AML-193 (cell line): Measurements from ENCODE around the gene PGA5.
"Not testable (repeated sequence)": the region's sequence is repeated elsewhere in the genome, so short reads cannot be mapped to it uniquely, and the experiment has no call there.

Experiments
- DNase-seq, 2 experiments: peaks; one replicate each; lab custom pipeline; 2025; lab: John Stamatoyannopoulos, UW

The PGA5 gene

GRCh38 chr11:61240875-61241274 lies at the start of gene PGA5:
Gene PGA5 (plus strand): TSS chr11:61241175. CDS start chr11:61241227, 52 bp downstream.
- not testable (repeated sequence) for DNase-seq

GRCh38 chr11:61193596-61193995 lies 47.4 kb upstream of the PGA5 start:
- DNase-seq: no peak

GRCh38 chr11:61194169-61194671 lies 46.8 kb upstream of the PGA5 start:
- no peak for DNase-seq

GRCh38 chr11:61194981-61195695 lies 45.8 kb upstream of the PGA5 start:
- no peak for DNase-seq

GRCh38 chr11:61195719-61196118 lies 45.3 kb upstream of the PGA5 start:
- no peak for DNase-seq

- DNase-seq: no peak
Measured at GRCh38 chr11:61198361-61198760, 42.6 kb upstream of the PGA5 start.

- no peak for DNase-seq
Measured at GRCh38 chr11:61198948-61199523, 41.9 kb upstream of the PGA5 start.

- no peak for DNase-seq
Measured at GRCh38 chr11:61201476-61201875, 39.5 kb upstream of the PGA5 start.

GRCh38 chr11:61202950-61203746 lies 37.8 kb upstream of the PGA5 start, which contains the start of gene PGA3:
Gene PGA3 (plus strand): TSS chr11:61203515. CDS start chr11:61203565, 50 bp downstream.
- not testable (repeated sequence) for DNase-seq

- not testable (repeated sequence) for DNase-seq
Measured at GRCh38 chr11:61203873-61204272, 37.1 kb upstream of the PGA5 start.

GRCh38 chr11:61204502-61205059 lies 36.4 kb upstream of the PGA5 start:
- DNase-seq: not testable (repeated sequence)

GRCh38 chr11:61207636-61208310 lies 33.2 kb upstream of the PGA5 start:
- not testable (repeated sequence) for DNase-seq

- DNase-seq: not testable (repeated sequence)
Measured at GRCh38 chr11:61210629-61211028, 30.3 kb upstream of the PGA5 start.

GRCh38 chr11:61211327-61211952 lies 29.5 kb upstream of the PGA5 start:
- DNase-seq: not testable (repeated sequence)

- not testable (repeated sequence) for DNase-seq
Measured at GRCh38 chr11:61212202-61212601, 28.8 kb upstream of the PGA5 start.

GRCh38 chr11:61213711-61214324 lies 27.2 kb upstream of the PGA5 start:
- DNase-seq: not testable (repeated sequence)

GRCh38 chr11:61218306-61218705 lies 22.7 kb upstream of the PGA5 start:
- DNase-seq: not testable (repeated sequence)

- DNase-seq: not testable (repeated sequence)
Measured at GRCh38 chr11:61219016-61219415, 22.0 kb upstream of the PGA5 start.

GRCh38 chr11:61222047-61222446 lies 18.9 kb upstream of the PGA5 start, which contains the start of gene PGA4:
Gene PGA4 (plus strand): TSS chr11:61222347. CDS start chr11:61222401, 54 bp downstream.
- DNase-seq: not testable (repeated sequence)

- DNase-seq: not testable (repeated sequence)
Measured at GRCh38 chr11:61222692-61223091, 18.3 kb upstream of the PGA5 start.
